Stimulated activated CD4-positive, alpha-beta T cell treated with anti-CD3 and anti-CD28 coated beads, TNF-alpha, amount 100 ng/mL, for 24 hours (primary cell): Measurements from ENCODE around the gene ARHGEF3.

Experiments used
- DNase-seq, 3 experiments: peaks; one replicate each; pipeline ENCODE4 v3.0.0-alpha.2; 2020; ENCODE audit warnings: low read depth in 3 of 3

ARHGEF3 gene

DNA sequence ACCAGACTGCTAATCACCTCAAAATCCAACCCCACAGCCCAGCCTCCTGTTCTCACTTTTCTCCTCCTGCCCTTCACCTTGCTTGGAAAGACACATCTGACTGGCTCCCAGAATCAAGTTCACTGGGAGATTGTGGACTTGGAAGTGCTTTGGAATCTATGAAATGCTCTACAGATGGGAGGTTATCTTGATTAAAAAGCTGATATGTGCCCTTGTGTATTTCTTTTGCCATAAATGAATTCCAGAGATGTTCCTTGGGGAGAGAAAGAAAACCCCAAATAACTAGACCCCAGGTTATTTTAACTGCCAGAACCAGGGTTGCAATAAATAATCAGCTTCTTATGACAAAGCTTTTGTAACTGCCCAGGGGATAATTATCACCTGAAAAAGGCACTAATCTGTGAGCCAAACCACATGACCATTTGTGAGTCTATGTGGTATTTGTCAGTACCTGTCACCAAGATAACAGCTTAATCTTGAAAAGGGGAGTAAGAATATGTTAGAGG, 21.7 kb upstream of the ARHGEF3 start:
- no peak for DNase-seq

DNA sequence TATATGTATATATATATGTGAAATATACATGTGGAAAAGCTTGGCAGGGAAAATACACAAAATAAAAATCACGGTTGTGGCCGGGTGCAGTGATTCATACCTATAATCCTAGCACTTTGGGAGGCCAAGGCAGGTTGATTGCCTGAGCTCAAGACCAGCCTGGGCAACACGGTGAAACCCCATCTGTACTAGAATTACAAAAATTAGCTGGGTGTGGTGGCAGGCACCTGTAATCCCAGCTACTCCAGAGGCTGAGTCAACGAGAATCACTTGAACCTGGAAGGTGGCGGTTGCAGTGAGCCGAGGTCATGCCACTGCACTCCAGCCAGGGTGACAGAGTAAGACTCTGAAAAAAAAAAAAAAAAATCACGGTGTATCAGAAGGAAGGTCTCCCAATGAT, 20.8 kb upstream of the ARHGEF3 start:
- DNase-seq = no peak

DNA sequence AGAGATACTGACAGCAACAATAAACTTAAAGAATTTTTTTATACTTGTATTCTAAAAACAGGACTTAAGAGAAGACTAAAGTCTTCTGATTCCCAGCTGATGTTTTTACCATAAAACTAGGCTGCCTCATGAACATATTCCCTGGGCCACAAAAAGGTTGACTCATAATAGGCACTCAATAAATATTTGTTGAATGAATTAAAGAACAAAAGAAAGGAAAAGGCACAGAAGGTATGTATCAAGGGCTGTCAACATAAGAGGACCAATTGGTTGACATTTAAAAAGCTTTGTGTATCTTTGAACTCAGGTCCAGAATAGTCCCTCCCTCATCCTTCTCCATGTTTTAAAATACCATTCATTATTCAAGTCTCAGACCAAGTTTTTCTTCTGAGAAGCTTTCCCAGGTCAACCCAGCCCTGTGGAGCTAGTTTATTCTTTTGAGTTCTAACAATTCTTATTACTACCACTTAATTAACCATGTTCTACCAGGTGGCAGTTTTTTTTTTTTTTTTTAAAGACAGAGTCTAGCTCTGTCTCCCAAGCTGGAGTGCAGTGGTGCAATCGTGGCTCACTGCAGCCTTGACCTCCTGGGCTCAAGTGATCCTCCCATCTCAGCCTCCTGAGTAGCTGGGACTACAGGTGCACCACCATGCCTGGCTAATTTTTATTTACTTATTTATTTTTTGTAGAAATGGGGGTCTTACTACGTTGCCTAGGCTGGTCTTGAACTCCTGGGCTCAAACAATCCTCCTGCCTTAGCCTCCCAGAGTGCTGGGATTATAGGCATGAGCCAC, 17.5 kb upstream of the ARHGEF3 start:
- DNase-seq = no peak

DNA sequence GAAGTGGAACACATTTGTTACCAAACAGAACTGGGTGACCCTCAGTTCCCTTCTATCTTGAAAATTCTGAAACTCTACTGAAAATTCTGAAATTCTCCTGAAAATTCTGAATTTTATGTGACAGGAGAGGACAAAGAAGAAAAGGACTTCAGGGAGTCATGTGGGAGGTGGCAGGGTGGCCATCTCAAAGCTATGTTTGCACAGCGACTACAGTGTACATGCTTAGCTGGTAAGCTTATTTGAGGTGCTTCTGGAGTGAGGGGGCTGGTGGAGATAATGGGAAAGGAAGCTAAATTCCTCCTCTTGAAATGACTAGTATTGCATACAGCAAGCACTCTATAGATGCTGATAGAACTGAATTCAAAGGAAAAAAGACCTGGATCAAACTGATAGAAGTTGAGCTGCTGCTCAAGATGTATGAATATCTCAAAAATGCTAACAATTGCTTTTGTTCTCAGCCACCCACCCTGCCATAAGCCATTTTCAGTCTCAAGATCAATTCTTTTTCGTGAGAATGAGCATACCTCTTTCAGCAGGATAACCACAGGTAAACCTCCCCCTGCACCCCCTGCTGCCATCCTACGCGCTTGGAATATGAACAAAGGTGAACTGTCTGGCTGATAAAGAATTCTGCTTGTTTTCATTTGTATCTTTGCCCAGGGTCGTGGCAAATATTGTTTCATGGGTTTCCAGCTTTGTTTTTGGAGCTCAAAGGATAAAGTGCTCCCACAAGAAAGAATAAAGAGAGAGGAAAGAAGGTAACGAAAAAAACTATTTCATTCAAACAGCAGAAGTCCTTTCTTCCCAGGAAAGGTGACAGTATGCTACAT, 16.6 kb upstream of the ARHGEF3 start:
- DNase-seq = no peak

DNA sequence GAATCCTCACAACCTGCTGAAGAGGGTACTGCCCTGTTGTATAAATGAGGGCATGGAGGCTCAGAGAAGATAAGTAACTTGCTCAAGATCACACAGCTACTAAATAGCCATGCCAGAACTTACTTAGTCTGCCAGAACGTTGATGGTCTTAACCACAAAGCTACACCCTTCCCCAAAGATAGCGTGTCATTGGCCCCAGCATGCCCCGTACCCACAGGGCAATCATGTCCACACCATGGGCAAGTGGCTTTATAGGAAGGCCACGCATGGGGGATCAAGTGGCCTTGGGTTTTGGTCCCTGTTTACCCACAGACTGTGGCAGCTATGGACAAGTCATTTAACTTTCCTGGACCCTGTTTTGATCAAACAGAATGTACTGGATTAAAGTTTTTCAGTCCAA, 15.9 kb upstream of the ARHGEF3 start:
- no peak for DNase-seq

DNA sequence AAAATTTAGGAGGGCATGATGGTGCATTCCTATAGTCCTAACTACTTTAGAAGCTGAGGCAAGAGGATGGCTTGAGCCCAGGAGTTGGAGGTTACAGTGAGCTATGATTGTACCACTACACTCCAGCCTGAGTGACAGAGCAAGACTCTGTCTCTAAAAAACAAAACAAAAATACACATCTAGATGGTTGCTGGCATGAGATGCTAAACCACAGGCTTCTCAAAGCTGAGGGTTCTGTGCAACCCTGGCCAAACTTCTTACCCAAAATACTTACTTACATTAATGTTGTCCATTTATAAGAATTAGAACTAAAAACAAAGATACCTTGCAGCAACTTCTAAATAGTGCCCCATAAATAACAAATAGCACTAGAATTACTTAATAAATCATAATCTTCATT, 14.3 kb upstream of the ARHGEF3 start:
- DNase-seq = no peak

DNA sequence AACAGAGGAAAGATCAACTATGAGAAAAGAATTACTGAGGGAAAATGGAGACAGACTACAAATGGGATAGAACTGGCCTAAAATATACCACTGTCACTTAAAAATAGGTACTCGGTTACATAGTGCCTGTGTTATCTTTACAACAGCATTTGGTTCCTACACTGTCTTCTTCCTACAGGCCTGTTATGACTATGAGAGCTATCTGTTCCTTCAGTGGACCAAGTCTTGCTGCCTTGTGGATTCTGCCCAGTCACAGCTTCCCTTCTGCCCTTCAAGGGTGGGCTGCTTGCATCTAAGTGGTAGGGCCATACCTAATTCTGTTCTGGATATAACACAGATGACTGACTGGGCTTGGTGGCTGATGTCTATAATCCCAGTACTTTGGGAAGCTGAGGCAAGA, 13.8 kb upstream of the ARHGEF3 start:
- DNase-seq = no peak

DNA sequence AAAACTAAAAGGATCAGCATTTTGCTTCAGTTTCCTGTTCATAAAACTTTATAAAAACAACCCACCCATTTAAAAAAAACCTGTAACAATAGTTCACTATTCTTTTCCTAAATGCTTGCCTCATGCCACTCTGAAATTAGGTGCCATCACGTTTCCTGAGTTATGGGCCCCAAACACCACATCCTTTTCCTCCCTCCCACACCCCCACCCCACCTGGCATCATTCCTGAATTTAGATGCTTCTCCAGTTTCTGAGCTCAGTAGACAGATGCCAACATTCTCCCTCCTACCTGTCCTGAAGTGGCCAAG, 11.9 kb upstream of the ARHGEF3 start:
- no peak for DNase-seq

DNA sequence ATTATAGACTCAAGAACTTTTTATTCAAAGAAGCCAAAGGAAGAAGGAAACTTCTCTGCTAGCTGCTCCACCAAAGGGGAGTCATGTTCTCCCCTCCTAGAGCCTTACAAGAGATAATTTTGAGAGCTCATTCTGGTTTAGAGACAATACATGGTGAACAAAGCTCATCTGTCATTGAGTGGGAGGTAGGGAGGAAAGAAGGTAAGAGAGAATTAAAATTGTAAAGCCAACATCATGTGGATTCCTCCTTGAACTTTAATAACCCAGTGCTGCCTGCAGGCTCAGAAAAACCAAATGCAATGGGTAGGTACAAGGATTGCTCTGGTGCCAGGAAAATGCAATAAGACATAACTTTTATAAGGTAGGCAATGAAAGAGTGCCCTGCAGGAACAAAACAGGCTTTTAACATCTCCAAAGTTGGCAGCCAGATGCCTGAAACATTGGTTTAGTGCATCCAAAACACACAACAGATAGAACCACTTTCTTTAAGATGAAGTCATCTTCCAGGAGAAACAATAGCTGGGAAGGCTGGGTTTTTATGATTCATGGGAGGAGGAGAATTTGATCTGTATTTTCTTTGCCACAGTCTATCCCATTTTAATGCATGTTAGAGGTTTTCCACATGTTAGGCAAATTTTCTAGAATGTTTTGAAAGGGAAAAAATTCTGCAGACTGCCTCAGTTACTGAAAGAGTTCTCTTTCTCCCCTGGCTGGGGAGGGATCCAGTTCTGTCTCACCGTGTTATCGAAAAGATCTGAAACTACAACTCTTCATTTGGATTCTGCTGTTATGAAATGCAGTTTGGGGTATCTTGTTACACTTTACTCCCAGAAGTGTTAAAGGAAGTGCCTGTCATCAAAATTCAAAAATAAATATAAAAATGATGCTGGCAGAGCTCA, 11.3 kb upstream of the ARHGEF3 start:
- no peak for DNase-seq

DNA sequence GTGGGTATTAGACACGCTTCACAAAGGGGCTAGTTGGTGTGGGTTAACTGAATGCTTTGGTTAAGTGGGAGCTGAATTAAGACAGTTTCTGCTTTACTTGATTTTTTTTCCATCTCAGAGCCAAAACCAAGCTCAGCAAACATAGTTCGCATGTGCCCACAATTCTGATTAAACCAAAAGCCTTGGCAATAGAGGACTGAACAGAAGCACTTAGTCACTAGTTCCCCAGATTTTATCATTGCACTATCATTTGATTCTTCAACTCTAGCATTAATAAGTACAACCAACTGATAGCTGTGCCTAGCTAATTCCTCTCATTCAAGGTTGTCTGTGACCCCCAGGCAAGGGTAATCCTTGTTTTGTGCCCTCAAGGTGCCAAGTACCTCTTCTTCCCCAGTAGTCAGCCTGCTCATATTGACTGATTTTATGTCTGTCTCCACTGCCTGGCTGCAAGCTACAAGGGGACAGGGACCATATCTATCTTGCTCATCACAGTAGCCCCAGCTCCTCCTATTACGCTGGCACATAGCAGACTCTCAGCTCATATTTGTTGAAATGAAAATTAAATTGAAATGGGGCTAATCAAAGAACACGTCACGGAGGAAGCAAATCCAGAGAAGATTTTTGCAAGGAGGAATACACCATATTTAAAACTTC, 9.9 kb upstream of the ARHGEF3 start:
- DNase-seq = no peak

DNA sequence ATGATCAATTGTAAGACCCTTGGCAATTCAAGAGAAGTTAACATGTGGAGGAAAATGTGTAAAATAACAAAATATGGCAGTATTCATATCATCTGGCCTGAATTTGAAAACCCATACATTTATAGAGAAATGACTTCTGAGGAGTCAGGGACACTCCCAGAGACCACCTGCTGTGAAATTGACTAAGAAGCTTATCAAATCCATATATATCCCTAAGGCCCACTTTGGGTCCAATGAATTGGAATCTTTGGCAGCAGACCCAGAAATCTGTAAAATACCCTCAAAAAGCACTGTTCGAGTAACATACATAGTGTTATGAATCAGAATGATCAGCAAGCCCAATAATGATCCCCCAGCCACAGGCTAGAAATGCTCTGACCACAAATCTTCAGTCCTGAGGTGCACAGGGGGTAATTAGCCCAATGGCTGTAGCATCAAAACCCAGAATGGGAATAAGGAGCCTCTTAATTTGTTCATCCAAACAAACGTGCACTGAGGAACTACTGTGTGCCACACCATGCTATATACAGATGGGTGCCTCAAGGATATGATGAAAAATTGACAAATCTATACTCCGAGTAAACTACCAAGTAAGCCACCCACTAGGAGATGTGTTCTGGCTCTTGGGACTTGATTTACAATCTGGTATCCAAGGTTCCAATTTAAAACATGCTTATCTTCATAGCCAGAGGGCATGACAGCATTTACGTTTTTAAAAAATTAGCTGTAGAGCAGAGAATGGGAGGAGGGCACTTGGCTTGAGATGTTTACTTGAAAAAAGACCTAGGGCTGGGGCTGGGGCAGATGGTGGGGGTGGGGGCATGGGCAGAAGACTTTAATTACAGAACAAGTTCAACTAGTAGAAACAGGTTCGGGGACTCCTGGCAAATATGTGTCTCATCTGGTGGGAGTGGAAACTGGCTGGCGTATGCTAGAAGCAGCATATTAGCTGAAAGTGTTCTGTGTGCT, 9.1 kb upstream of the ARHGEF3 start:
- DNase-seq = no peak

DNA sequence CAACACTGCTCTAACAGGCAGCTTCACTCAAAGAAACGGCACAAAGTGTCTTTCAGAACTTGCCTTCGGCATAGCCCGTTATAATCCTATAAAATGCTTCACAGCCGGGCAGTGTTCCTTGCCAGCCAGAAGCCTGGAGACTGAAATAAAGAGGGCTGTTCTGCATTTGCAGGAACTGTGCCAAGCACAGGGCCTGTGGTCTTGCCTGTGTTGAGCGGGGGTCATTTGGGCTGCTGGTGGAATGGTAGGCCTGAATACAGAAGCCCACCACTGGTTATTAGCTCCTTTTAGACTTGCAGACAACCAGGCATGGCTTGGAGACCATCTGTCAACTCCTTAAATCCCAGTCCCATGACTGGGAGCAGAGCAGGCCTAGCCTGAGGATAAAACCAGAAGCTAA, 4.7 kb upstream of the ARHGEF3 start:
- DNase-seq = no peak

DNA sequence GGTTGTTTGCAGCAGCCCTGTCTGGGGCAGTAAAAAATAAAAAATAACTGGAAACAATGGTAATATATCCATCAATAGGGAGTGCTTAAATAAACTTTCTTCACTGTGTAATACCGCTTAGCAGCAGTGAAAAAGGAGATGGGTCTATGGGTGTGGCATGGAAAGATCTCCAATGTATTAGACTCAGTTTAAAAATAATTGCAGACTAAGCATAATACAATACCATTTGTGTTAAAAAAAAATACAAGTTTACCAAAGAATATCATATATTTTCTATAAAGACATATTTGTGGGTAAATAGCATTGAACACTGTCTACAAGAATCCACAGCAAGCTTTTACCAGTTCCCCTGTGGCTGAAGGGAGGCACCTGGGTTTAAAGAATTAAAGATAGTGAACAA, 1.0 kb upstream of the ARHGEF3 start:
- DNase-seq = no peak

DNA sequence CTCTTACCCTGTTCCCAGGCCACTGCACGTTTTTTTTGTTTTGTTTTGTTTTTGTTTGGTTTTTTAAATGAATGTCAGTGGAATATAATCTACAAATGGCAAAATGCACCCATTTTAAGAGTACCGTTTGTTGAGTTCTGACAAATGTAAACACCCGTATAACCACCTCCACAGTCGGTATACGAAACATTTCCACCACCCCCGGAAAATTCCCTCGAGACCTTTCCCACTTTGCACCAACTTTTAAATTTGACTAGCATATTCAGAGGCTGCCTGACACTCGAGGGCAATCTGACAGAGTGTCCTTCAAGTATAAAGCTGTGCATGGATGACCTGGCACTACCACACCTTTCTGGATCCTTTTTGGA, 613 bp upstream of the ARHGEF3 start:
- DNase-seq = no peak

DNA sequence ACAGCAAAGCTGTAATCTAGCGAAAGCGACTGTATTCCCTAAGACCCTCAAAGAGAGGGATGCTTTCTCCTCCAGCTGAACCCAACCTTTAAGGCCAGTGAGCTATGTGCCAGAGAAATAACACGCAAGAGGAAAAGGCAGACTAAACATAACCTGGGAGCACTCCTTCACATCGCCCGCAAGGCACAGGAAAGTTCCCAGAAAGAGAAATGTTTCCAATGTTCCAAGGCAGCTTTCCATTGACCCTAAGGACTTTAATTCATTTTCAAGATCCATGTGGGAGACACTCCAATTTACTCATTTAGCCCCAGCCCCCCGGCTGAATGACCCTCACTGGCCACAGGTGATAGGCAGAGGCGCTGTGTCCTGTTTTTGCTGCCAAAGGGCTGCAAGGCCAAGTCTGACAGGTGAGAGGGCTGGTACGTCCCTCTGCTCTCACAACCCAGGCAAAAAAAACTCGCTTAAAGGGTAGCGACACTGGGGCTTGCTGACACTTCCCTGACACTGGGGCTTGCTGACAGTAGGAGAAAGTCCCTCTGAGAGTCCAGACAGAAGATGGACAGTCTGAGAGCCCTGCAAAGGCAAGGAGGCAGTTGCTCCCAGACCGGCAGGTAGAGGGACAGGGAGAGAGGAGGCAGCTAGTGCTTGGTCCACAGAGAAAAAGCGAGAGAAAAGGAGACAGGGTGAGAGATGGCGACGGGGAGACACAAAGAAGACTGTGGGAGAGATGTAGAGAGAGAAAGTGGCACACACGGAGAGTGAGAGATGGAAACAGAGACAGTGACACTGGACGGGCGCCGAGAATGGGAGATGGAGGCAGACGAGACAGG, 702 bp downstream of the ARHGEF3 start:
- no peak for DNase-seq

DNA sequence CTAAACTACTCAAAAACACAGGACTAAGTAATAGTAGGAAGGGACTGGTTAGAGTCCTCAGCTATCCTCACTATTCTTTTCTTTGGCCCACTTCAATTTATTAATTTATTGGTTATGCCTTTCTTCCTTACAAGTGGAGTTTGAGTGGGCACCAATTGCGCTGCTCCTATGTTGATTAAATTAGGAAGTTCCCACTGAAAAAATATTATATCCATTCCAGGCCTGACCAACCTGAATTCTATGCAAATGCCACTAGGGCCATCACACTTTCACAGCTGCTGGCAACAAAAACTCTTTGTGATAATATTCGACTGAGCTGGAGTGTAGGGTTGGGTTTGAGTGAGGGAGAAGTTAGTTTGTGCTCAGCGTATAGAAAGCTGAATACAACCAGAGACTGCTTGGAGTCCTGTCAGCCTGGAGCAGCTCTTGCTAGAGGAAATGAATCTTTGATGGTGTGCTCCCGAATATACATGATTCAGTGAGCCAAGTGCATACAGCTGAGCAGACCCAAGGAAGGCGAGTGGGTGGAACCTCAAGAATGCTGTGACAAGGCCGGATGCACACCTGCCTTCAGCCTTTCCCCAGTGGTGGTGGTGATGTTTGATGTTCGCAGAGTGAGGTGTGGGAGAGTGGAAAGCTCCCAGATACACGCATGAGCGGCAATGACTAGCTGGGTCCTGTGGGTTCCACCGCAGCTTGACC, 1.5 kb downstream of the ARHGEF3 start:
- peak; percentile 59 to 75 (median 70) for DNase-seq

DNA sequence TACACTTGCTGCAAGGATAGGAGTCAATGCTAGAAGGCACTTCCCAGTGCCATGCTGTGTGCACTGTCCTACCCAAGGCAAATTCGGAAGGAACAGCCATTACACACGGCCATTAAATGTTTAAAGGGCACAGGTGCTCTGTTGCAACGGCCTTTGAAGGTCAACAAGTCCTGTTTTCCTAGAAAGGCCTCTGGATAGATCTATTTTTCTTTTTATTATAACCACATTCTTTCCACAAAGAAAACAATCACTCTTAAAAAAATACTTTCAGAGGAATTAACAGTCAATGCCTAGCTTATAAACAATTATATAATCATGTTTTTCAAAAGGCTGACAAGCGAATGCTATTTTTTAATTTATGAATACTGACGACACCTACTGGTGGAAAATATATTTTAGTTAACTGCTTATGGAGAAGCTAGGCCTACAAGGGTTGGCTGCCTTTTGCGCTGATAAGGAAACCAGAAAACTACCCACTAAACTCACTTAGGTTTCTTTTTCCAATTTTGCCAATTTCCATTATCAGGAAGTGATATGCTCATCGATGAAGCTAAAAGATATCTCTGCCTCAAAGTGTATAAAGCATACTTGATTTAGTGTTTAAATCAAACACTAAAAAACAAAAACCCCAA, 2.4 kb downstream of the ARHGEF3 start:
- DNase-seq = no peak

DNA sequence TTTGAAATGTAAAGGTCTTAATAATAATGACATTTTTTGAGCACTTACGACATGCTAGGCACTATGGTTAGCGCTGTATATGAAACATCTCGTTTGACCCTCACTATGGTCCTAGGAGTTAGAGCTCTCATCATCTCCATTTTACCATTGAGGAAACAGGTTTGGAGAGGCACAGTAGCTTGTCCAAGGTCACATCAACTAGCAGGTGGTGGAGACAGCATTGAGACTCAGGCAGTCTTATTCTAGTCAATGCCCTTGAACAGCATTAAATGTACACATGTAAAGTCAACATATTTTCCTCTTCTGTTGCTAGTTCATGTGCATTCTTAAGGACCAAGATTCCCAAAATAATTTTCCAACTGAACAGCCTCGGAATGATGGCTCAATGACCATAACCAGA, 4.8 kb downstream of the ARHGEF3 start:
- no peak for DNase-seq

DNA sequence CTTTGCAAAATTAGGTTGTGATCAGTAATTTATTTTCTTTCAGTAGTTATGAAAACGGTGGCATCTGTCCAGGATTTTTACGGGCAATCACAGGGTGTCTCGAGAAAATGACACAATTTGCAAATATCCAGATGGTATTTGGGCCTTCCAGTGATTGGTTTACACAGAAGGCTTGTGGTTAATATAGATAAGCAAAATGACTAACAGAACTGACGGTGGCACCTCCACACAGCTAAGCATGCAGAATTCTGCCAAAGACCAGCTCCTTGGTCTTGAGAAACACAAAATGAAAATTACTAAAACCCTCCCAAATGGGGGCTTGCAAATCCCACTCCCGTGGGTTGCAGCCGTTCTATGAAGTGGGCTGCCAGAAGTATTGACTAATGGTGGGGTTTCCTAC, 5.5 kb downstream of the ARHGEF3 start:
- no peak for DNase-seq
